ES-I3 (cell line): ENCODE results near the gene PCDHGA1.

Experiments used
- H3K36me3 ChIP-seq: 2 replicates; pipeline ENCODE4 v1.6.1; 2013; ENCODE audit warnings: mild to moderate bottlenecking, low read length, control low read depth, moderate library complexity; ENCODE audit not compliant: insufficient read depth
- H3K4me1 ChIP-seq: 2 replicates; pipeline ENCODE4 v1.6.1; 2013; ENCODE audit warnings: mild to moderate bottlenecking, control low read depth, low read length; ENCODE audit not compliant: insufficient read depth
- H3K9ac ChIP-seq: 2 replicates; pipeline ENCODE4 v1.6.1; 2013; ENCODE audit warnings: low read depth, mild to moderate bottlenecking, low read length, moderate library complexity
- H3K9me3 ChIP-seq: 2 replicates; pipeline ENCODE4 v1.6.1; 2013; ENCODE audit warnings: mild to moderate bottlenecking, low read length, moderate library complexity; ENCODE audit not compliant: control insufficient read depth, insufficient read depth

Gene PCDHGA1

GRCh38 chr5:141515946-141516671 lies 185.8 kb downstream of the PCDHGA1 start:
- 0 out of 2 replicates have a peak, but pooled peaks cover 4% of the 10 kb centered on the region for H3K36me3 ChIP-seq
- no peak overlapping the region for H3K9ac ChIP-seq
- H3K9me3 ChIP-seq = no peaks in the 10 kb centered on the region
- H3K4me1 ChIP-seq = peaks cover 20% of the 10 kb centered on the region

- H3K36me3 ChIP-seq = peaks cover 4% of the 10 kb centered on the region; the same call in 1 of the 2 replicates
Measured at GRCh38 chr5:141516672-141517025, 186.3 kb downstream of the PCDHGA1 start.

GRCh38 chr5:141517312-141517711 lies 187.0 kb downstream of the PCDHGA1 start:
- Histone ChIP-seq H3K9me3 (no peaks in the 10 kb centered on the region), H3K9ac (no peak overlapping the region), H3K4me1 (peaks cover 25% of the 10 kb centered on the region), H3K36me3 (peaks cover 4% of the 10 kb centered on the region; the same call in 1 of the 2 replicates)

More at GRCh38 chr5:141516672-141517025, 186.3 kb downstream of the PCDHGA1 start:
- Histone ChIP-seq H3K4me1 (peaks cover 21% of the 10 kb centered on the region), H3K9me3 (no peaks in the 10 kb centered on the region), H3K9ac (no peak overlapping the region)

GRCh38 chr5:141517880-141518617 lies 187.7 kb downstream of the PCDHGA1 start:
- H3K9ac ChIP-seq = no peak overlapping the region
- peaks cover 5% of the 10 kb centered on the region; the same call in 1 of the 2 replicates for H3K36me3 ChIP-seq
- peaks cover 25% of the 10 kb centered on the region for H3K4me1 ChIP-seq
- no peaks in the 10 kb centered on the region for H3K9me3 ChIP-seq

- no peaks in the 10 kb centered on the region for H3K9me3 ChIP-seq
- peaks cover 8% of the 10 kb centered on the region; the same call in 1 of the 2 replicates for H3K36me3 ChIP-seq
- peaks cover 25% of the 10 kb centered on the region for H3K4me1 ChIP-seq
- no peak overlapping the region for H3K9ac ChIP-seq
Measured at GRCh38 chr5:141518618-141519015, 188.3 kb downstream of the PCDHGA1 start.

GRCh38 chr5:141519605-141520565 lies 189.6 kb downstream of the PCDHGA1 start:
- H3K9me3 ChIP-seq = no peaks in the 10 kb centered on the region
- no peak overlapping the region for H3K9ac ChIP-seq
- H3K4me1 ChIP-seq = peaks cover 25% of the 10 kb centered on the region
- peaks cover 12% of the 10 kb centered on the region; the same call in 1 of the 2 replicates for H3K36me3 ChIP-seq

GRCh38 chr5:141521244-141521781 lies 191.0 kb downstream of the PCDHGA1 start:
- Histone ChIP-seq H3K36me3 (peaks cover 14% of the 10 kb centered on the region; the same call in 1 of the 2 replicates), H3K9ac (no peak overlapping the region), H3K9me3 (no peaks in the 10 kb centered on the region), H3K4me1 (peaks cover 24% of the 10 kb centered on the region; the same call in 1 of the 2 replicates)

- no peak overlapping the region for H3K9ac ChIP-seq
Measured at GRCh38 chr5:141522301-141522700, 192.0 kb downstream of the PCDHGA1 start.

GRCh38 chr5:141523991-141524390 lies 193.7 kb downstream of the PCDHGA1 start:
- peaks cover 22% of the 10 kb centered on the region for H3K36me3 ChIP-seq
- no peaks in the 10 kb centered on the region for H3K9me3 ChIP-seq
- H3K4me1 ChIP-seq = peaks cover 24% of the 10 kb centered on the region; the same call in 1 of the 2 replicates
- no peak overlapping the region for H3K9ac ChIP-seq

More at GRCh38 chr5:141522301-141522700, 192.0 kb downstream of the PCDHGA1 start:
- peaks cover 24% of the 10 kb centered on the region; the same call in 1 of the 2 replicates for H3K4me1 ChIP-seq
- H3K9me3 ChIP-seq = no peaks in the 10 kb centered on the region
- H3K36me3 ChIP-seq = peaks cover 16% of the 10 kb centered on the region

GRCh38 chr5:141524604-141525597 lies 194.6 kb downstream of the PCDHGA1 start:
- Histone ChIP-seq H3K36me3 (peaks cover 22% of the 10 kb centered on the region), H3K9ac (no peak overlapping the region), H3K9me3 (no peaks in the 10 kb centered on the region), H3K4me1 (peaks cover 24% of the 10 kb centered on the region; the same call in 1 of the 2 replicates)

GRCh38 chr5:141525653-141526052 lies 195.3 kb downstream of the PCDHGA1 start:
- Histone ChIP-seq H3K36me3 (peaks cover 22% of the 10 kb centered on the region), H3K9ac (no peak overlapping the region), H3K4me1 (peaks cover 24% of the 10 kb centered on the region; the same call in 1 of the 2 replicates), H3K9me3 (no peaks in the 10 kb centered on the region)

- H3K9ac ChIP-seq = no peak overlapping the region
- H3K9me3 ChIP-seq = no peaks in the 10 kb centered on the region
- peaks cover 18% of the 10 kb centered on the region; the same call in 1 of the 2 replicates for H3K4me1 ChIP-seq
- peaks cover 22% of the 10 kb centered on the region for H3K36me3 ChIP-seq
Measured at GRCh38 chr5:141527426-141527825, 197.1 kb downstream of the PCDHGA1 start.
